Measurements from ENCODE around the gene SAP30BP.
"Not testable (repeated sequence)": the region's sequence is repeated elsewhere in the genome, so short reads cannot be mapped to it uniquely, and the experiment has no call there.

The SAP30BP gene

DNA sequence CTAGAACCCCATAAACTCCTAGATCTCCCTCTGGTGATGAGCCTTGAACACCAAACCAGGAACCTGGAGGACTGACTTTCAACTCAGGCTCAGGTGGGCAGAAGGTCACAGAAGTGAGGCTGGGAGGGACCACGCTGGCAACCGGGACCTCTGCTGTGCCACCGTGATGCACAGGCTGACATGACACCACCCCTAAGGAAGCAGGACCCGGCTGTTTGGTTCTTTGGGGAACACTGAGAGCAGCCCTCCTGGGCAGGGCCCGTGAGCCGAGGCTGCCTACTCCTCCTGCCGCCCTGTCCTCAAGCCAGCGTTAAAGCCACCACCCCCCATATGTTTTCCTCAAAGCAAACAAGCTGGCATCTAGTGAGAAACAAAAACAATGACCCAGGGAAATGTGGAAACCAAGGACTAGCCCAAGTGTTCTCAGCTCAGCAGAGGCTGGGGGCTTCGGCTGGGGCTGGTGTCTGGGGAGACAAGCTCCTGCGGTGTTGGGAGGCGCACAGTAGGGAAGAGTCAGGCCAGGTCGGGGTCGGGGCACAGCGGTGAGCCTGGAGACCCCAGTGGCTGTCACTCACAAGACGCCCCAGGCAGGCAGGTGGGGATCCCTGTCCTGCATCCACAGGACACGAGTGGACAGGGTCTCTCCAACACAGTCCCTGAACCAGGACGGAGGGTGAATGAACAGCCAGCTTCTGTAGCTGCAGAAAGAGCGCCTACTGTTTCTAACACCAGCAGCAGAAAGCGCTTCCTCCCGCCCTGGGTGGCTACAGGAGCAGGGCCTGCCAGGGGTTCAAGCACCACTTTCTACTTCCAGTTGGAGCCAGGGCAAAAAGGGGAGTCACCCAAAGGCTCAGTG, 32.2 kb upstream of the SAP30BP start:
- no peak for DNase-seq

DNA sequence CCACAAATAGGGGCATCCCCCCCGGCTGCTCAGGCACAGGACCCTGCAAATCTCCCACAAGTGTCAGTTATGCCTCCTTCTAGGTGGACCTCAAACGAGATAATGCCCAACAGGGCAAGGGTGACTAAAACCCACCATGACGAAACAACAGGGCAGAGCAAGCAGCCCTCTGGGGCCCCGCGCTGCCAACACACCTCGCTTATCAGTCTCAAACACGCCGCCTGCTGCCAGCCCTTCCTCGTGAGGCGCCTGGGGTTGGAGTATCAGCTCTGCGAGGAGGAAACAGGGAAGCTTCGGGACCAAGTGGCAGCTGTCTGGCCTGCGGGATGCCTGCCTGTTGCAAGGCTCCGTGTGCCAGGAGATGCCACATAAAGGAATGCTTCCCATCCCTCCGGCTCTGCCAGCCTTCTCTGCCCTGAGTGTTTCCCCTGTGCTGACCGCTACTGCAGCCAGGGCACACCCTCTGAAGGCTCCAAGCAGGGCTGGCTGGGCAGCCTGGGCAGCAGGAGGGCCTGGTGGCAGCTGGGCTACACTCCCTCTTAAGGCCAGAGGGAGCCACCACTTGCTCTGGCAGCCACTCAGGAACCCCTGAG, 31.4 kb upstream of the SAP30BP start:
- no peak for DNase-seq

GRCh38 chr17:75636381-75637142, 30.6 kb upstream of the SAP30BP start:
- DNase-seq = no peak

GRCh38 chr17:75637143-75637538, 30.0 kb upstream of the SAP30BP start:
- no peak for DNase-seq

- DNase-seq = no peak
Measured at GRCh38 chr17:75637551-75637950, 29.6 kb upstream of the SAP30BP start.

- not testable (repeated sequence) for DNase-seq
Measured at GRCh38 chr17:75638039-75638438, 29.1 kb upstream of the SAP30BP start.

GRCh38 chr17:75638893-75639292, 28.2 kb upstream of the SAP30BP start:
- no peak for DNase-seq

DNA sequence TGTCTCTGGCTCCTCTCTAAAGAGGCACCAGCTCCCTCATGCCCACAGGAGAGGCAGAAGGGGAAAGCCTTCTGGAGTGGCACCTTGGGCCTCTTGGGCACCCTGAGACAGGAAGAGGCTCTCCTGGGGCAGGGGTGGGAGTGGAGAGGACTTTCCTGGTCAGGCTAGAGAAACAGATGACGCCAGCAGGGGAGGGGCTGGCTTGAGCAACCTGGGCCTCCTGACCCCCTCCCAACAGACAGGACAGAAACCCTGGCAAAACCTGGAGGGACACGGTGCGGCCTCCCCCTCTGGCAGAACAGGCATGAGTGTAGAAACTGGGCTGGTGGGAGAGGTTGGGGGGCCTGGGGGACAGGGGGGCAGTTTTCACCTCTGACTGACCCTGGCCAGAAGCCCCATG, 27.8 kb upstream of the SAP30BP start:
- DNase-seq = no peak

- no peak for DNase-seq
Measured at GRCh38 chr17:75639771-75640555, 27.2 kb upstream of the SAP30BP start.

DNA sequence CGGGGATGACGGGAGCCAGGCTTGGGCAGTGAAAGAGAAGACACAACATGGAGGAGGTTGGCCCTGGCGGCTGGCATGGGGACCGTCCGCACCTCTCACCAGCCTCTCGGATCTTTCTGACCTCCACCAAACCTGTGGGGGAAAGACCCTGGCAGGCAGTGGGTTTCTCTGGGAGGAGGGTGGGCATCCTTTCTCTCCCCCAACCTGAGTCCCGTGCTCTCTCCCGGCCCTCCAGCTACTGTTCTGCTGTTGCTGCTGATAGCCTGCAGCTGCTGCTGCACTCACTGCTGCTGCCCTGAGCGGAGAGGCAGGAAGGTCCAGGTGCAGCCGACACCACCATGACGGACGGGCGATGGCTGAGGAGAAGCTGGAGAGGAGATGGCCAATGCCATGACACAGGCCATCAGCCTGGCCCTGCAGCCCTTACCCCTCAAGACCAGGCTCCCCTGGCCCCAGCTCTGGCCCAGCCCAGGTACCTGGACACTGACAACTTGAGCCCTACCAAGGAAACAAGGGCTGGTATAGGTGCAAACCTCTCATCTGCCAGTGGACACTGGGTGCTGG, 26.5 kb upstream of the SAP30BP start:
- no peak for DNase-seq

DNA sequence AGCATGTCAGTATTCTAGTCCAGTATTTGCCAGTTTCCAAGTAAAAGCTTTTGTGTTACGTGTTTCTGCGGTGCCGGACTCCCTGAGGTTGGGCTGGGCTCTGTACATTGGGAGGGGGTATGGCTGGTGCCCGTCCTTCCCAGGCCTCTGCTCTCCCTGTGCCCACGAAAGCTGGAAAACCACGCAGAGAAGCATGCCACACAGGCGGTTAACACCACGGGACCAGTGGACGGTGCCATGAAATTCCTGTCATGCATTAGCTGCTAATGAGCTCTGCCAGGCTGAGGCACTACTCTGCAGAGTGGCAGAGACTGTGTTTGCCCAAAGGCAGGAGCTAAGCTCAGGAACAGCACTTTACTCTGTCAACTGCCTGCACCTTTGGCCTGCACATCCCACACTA, 25.8 kb upstream of the SAP30BP start:
- DNase-seq = no peak

GRCh38 chr17:75642182-75642783, 24.9 kb upstream of the SAP30BP start:
- no peak for DNase-seq

DNA sequence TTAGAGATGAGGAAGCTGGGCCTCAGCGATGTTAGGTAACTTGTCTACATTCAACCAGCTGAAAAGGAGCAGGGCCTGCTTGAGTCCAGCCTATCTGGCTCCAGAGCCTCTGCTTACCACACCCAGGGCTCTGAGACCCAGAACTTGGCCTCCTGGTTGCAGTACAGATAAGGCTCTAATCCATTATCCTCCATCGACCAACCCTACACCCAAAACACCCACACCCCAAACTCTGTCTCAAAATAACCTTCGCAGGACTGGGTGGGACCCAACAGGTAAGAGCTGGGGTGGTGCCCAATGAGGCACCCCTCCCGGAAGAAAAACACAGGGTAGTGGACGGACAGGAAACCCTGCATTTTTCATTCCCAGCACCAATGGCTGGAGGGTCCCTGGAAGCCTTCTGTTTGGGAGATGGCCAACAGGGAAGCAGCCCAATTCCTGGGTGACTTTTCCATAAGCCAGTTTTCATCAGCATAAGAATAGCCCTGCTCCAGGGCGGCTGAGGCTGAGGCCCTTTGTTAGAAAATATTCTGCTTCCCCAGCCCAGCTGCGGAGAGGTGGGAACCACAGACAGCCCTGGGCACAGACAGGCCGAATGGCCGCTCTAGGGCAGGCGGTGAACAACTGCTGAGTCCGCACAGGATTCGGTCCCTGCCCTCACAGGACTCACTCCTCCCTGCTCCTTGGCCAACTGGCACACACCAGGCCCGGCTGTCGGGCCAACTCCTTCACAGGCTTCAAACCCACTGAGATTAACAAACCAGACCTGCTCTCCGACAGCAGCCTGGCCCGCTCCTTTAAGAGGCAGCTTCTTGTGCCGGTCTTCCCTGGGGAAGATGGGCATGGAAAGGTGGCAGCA, 24.1 kb upstream of the SAP30BP start:
- no peak for DNase-seq

GRCh38 chr17:75643643-75644017, 23.5 kb upstream of the SAP30BP start:
- DNase-seq = no peak

GRCh38 chr17:75645501-75645888, 21.6 kb upstream of the SAP30BP start:
- DNase-seq = no peak

DNA sequence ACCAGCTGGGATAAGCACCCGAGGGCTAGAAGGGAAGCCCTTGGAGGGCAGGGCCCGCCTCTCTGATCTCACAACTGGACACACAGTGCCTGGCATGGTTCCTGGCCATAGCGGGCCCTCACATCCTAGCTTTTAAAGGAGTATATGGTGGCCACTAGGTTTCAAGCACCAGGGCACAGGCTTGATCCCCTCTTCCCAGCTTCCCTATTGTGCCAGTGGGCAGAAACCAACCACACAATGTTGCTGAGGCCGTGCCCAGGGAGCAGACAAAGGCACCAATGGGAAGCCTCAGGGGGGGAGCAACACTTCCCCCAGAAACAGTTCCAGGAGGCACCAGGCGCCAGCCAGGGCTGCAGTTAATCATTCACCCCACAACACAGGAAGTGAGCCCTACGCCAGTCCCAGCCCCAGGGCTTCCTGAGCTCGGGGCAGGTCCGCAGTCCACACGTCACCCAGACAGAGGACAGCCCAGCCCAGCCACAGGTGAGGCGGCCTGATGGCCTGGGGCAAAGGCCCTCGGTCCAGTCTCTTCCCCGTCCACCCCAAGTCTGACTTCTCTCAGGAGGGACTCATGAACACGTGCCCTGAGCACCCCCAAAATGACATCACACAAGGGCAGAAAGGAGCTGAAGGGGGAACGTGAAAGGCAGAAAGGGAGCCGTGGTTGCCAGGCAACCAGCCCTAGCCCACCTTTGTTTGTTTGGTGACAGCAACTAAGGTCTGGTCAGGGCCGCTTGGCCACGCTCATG, 21.1 kb upstream of the SAP30BP start:
- DNase-seq = no peak

GRCh38 chr17:75646638-75646992, 20.5 kb upstream of the SAP30BP start:
- DNase-seq = no peak

GRCh38 chr17:75647061-75647460, 20.1 kb upstream of the SAP30BP start:
- no peak for DNase-seq

- DNase-seq = no peak
Measured at GRCh38 chr17:75647921-75648320, 19.2 kb upstream of the SAP30BP start.

GRCh38 chr17:75649687-75650086, 17.5 kb upstream of the SAP30BP start:
- no peak for DNase-seq

GRCh38 chr17:75650874-75651273, 16.3 kb upstream of the SAP30BP start:
- no peak for DNase-seq
